SK-N-SH treated with all-trans-retinoic acid at 6 μM for 48 hours (cell line): ENCODE results near the gene ERCC6L.

Experiments
- ATAC-seq: fragments of 200-7000 bp; cut with Tn5 transposase; 3 replicates; pipeline ENCODE4 v1.9.1; 2020; ENCODE audit warnings: mild to moderate bottlenecking, moderate library complexity
- ARNTL ChIP-seq: fragments of 450-650 bp; formaldehyde crosslinking; IDR thresholded peaks from 2 replicates; pipeline ENCODE4 v1.5.0; 2020; ENCODE audit warnings: low read depth, mild to moderate bottlenecking, moderate library complexity, borderline replicate concordance
- BACH2 ChIP-seq: fragments of 250-450 bp; sonication (Bioruptor Pico); IDR thresholded peaks from 2 replicates; pipeline ENCODE4 v1.9.0; 2021; ENCODE audit warnings: mild to moderate bottlenecking, borderline replicate concordance
- CREB5 ChIP-seq: fragments of 250-450 bp; sonication (Bioruptor Pico); IDR thresholded peaks from 2 replicates; pipeline ENCODE4 v1.5.1; 2020; ENCODE audit warnings: low read depth, mild to moderate bottlenecking, moderate library complexity
- CSDC2 ChIP-seq: fragments of 250-450 bp; sonication (Bioruptor Pico); IDR thresholded peaks from 2 replicates; pipeline ENCODE4 v1.5.0; 2020; ENCODE audit warnings: mild to moderate bottlenecking, moderate library complexity
- CSRNP3 ChIP-seq: fragments of 250-450 bp; sonication (Bioruptor Pico); IDR thresholded peaks from 2 replicates; pipeline ENCODE4 v1.5.1; 2021; ENCODE audit warnings: mild to moderate bottlenecking, moderate library complexity
- ESRRG ChIP-seq: fragments of 250-450 bp; sonication (Bioruptor Pico); IDR thresholded peaks from 2 replicates; pipeline ENCODE4 v1.6.1; 2021; ENCODE audit warnings: mild to moderate bottlenecking
- GLIS3 ChIP-seq: fragments of 250-450 bp; sonication (Bioruptor Pico); IDR thresholded peaks from 2 replicates; pipeline ENCODE4 v1.5.0; 2020; ENCODE audit warnings: mild to moderate bottlenecking, moderate library complexity
- ISL1 ChIP-seq: fragments of 250-450 bp; sonication (Bioruptor Pico); IDR thresholded peaks from 2 replicates; pipeline ENCODE4 v2.1.2; 2022; ENCODE audit warnings: mild to moderate bottlenecking, moderate library complexity
- OSR1 ChIP-seq: fragments of 250-450 bp; sonication (Bioruptor Pico); IDR thresholded peaks from 2 replicates; pipeline ENCODE4 v1.8.0; 2022; ENCODE audit warnings: moderate library complexity, mild to moderate bottlenecking, inconsistent platforms
- POU6F1 ChIP-seq: fragments of 250-450 bp; sonication (Bioruptor Pico); IDR thresholded peaks from 2 replicates; pipeline ENCODE4 v1.8.0; 2021; ENCODE audit warnings: low read depth, mild to moderate bottlenecking, moderate library complexity, borderline replicate concordance
- PPARA ChIP-seq: fragments of 250-450 bp; sonication (Bioruptor Pico); IDR thresholded peaks from 2 replicates; pipeline ENCODE4 v1.5.0; 2020; ENCODE audit warnings: mild to moderate bottlenecking, borderline replicate concordance
- TCF4 ChIP-seq: fragments of 250-450 bp; sonication (Bioruptor Pico); IDR thresholded peaks from 2 replicates; pipeline ENCODE4 v1.8.0; 2021; ENCODE audit warnings: mild to moderate bottlenecking, moderate library complexity, borderline replicate concordance
- TOX ChIP-seq: fragments of 250-450 bp; sonication (Bioruptor Pico); IDR thresholded peaks from 2 replicates; pipeline ENCODE4 v1.8.0; 2021; ENCODE audit warnings: mild to moderate bottlenecking, moderate library complexity, borderline replicate concordance
- TSHZ2 ChIP-seq: fragments of 250-450 bp; sonication (Bioruptor Pico); IDR thresholded peaks from 2 replicates; pipeline ENCODE4 v1.5.0; 2020; ENCODE audit warnings: mild to moderate bottlenecking, moderate library complexity
- ZC3H10 ChIP-seq: fragments of 250-450 bp; sonication (Bioruptor Pico); IDR thresholded peaks from 2 replicates; pipeline ENCODE4 v1.5.1; 2021; ENCODE audit warnings: mild to moderate bottlenecking, moderate library complexity
- ZFP3 ChIP-seq: fragments of 250-450 bp; sonication (Bioruptor Pico); IDR thresholded peaks from 2 replicates; pipeline ENCODE4 v1.5.0; 2020; ENCODE audit warnings: mild to moderate bottlenecking, moderate library complexity
- ZFP30 ChIP-seq: fragments of 450-650 bp; formaldehyde crosslinking; IDR thresholded peaks from 2 replicates; pipeline ENCODE4 v1.5.0; 2022; ENCODE audit warnings: mild to moderate bottlenecking, moderate library complexity
- ZNF565 ChIP-seq: fragments of 450-650 bp; formaldehyde crosslinking; conservative IDR thresholded peaks from 2 replicates; pipeline ENCODE4 v1.5.0; 2020; ENCODE audit warnings: low read depth, mild to moderate bottlenecking, moderate library complexity
- ZNF70 ChIP-seq: fragments of 450-650 bp; formaldehyde crosslinking; IDR thresholded peaks from 2 replicates; pipeline ENCODE4 v1.5.0; 2020; ENCODE audit warnings: mild to moderate bottlenecking, moderate library complexity
- ZNF8 ChIP-seq: fragments of 450-650 bp; formaldehyde crosslinking; IDR thresholded peaks from 2 replicates; pipeline ENCODE4 v1.5.0; 2020; ENCODE audit warnings: mild to moderate bottlenecking, moderate library complexity

Gene ERCC6L

GRCh38 chrX:72238721-72239475 lies at the start of gene ERCC6L:
Gene ERCC6L (minus strand): TSS chrX:72239027. CDS start chrX:72238911, 116 bp downstream.
- ATAC-seq = peak; percentile 99
- TF ChIP-seq OSR1 = no peak
- no peak for TF ChIP-seq TCF4
- no peak for TF ChIP-seq POU6F1 (CRISPR knock-in tag)
- TF ChIP-seq PPARA = no peak
- TF ChIP-seq ZFP3 (CRISPR knock-in tag) = no peak
- no peak for TF ChIP-seq BACH2 (CRISPR knock-in tag)
- no peak for TF ChIP-seq ZC3H10 (CRISPR knock-in tag)
- no peak for TF ChIP-seq CSDC2
- TF ChIP-seq GLIS3 (CRISPR knock-in tag) = no peak
- TF ChIP-seq TOX = no peak
- no peak for TF ChIP-seq ZNF565 (CRISPR knock-in tag)
- TF ChIP-seq ZNF8 (CRISPR knock-in tag) = no peak
- no peak for TF ChIP-seq ISL1 (CRISPR knock-in tag)
- no peak for TF ChIP-seq ESRRG (CRISPR knock-in tag)
- no peak for TF ChIP-seq CSRNP3 (CRISPR knock-in tag)
- no peak for TF ChIP-seq CREB5
- no peak for TF ChIP-seq ZNF70 (CRISPR knock-in tag)
- TF ChIP-seq ZFP30 = no peak

- TF ChIP-seq POU6F1 (CRISPR knock-in tag) (no peak), ISL1 (CRISPR knock-in tag) (no peak), GLIS3 (CRISPR knock-in tag) (no peak), CSDC2 (no peak), CSRNP3 (CRISPR knock-in tag) (no peak), TSHZ2 (CRISPR knock-in tag) (no peak), TOX (no peak), ARNTL (no peak)
- TF ChIP-seq, all 23 proteins: peak for 0
- no peak for ATAC-seq
Observed at GRCh38 chrX:72282302-72282701, 43.5 kb upstream of the ERCC6L start.
